GM18861 (cell line): ENCODE data around the gene NPAS3.

Experiments used
- ATAC-seq: cut with Tn5 transposase; IDR thresholded peaks from one replicate; pipeline ENCODE4 v1.9.1; 2021; ENCODE audit not compliant: unreplicated experiment

NPAS3 gene

GRCh38 chr14:33567731-33568130 lies 629.1 kb downstream of the NPAS3 start:
- no peak for ATAC-seq

GRCh38 chr14:33568935-33569579 lies 630.4 kb downstream of the NPAS3 start:
- ATAC-seq = no peak

- no peak for ATAC-seq
Observed at GRCh38 chr14:33569821-33570687, 631.4 kb downstream of the NPAS3 start.

- no peak for ATAC-seq
Observed at GRCh38 chr14:33570694-33571310, 632.1 kb downstream of the NPAS3 start.

GRCh38 chr14:33573301-33573880 lies 634.7 kb downstream of the NPAS3 start:
- no peak for ATAC-seq

- no peak for ATAC-seq
Observed at GRCh38 chr14:33576014-33576413, 637.3 kb downstream of the NPAS3 start.

GRCh38 chr14:33578461-33579216 lies 640.0 kb downstream of the NPAS3 start:
- ATAC-seq = no peak

- ATAC-seq = no peak
Observed at GRCh38 chr14:33580231-33580749, 641.6 kb downstream of the NPAS3 start.

GRCh38 chr14:33580841-33581240 lies 642.2 kb downstream of the NPAS3 start:
- no peak for ATAC-seq

GRCh38 chr14:33584697-33585096 lies 646.0 kb downstream of the NPAS3 start:
- no peak for ATAC-seq

GRCh38 chr14:33586806-33587205 lies 648.1 kb downstream of the NPAS3 start:
- ATAC-seq = no peak

- no peak for ATAC-seq
Observed at GRCh38 chr14:33587791-33588190, 649.1 kb downstream of the NPAS3 start.

GRCh38 chr14:33588771-33589170 lies 650.1 kb downstream of the NPAS3 start:
- ATAC-seq = no peak

- no peak for ATAC-seq
Observed at GRCh38 chr14:33589334-33589733, 650.7 kb downstream of the NPAS3 start.

GRCh38 chr14:33590891-33591630 lies 652.4 kb downstream of the NPAS3 start:
- no peak for ATAC-seq

- ATAC-seq = no peak
Observed at GRCh38 chr14:33592297-33592696, 653.6 kb downstream of the NPAS3 start.

GRCh38 chr14:33596211-33597080 lies 657.8 kb downstream of the NPAS3 start:
- ATAC-seq = no peak

GRCh38 chr14:33598582-33598981 lies 659.9 kb downstream of the NPAS3 start:
- no peak for ATAC-seq

GRCh38 chr14:33602396-33602795 lies 663.7 kb downstream of the NPAS3 start:
- ATAC-seq = no peak
